ENCODE data around the gene LINGO1. TPM values are rescaled to one million over a fixed set of nuclear protein-coding genes. Genes with fewer than 3 reads are reported as not detected.

Gene LINGO1
- total and polyA plus RNA-seq, 9 of the 15 experiments (the other 6 are each of a cell fraction or from before 2014, with no cell fraction given): 0.07 to 15.3 (median 2.1) TPM

GRCh38 chr15:77599899-77600298 lies 32.8 kb downstream of the LINGO1 start (continued):
- TF ChIP-seq NKRF (IDR thresholded peaks at IDR 0.05; ENCODE audit: borderline replicate concordance) (no peak), CCAR2 (IDR thresholded peaks at IDR 0.05; ENCODE audit: low read depth, low read length) (no peak), ZNF77 (CRISPR knock-in tag; IDR thresholded peaks at IDR 0.05) (no peak), SRSF7 (optimal IDR thresholded peaks at IDR 0.05; ENCODE audit: low read depth, low read length) (no peak), SMARCB1 (IDR thresholded peaks at IDR 0.05; ENCODE audit: insufficient read length, low read depth) (no peak), TARDBP (IDR thresholded peaks at IDR 0.05) (no peak), CBFA2T3 (IDR thresholded peaks at IDR 0.05) (no peak), DMBX1 (CRISPR knock-in tag; IDR thresholded peaks at IDR 0.05; ENCODE audit: borderline replicate concordance) (no peak), NEUROD1 (IDR thresholded peaks at IDR 0.05; ENCODE audit: borderline replicate concordance, low read depth, low read length, partially characterized antibody) (peak; percentile 21), RAD21 (CRISPR knock-in tag; conservative IDR thresholded peaks at IDR 0.05 in 1 of 2, IDR thresholded peaks at IDR 0.05 in 1 of 2) (no peak), FOXP4 (CRISPR knock-in tag; IDR thresholded peaks at IDR 0.05; ENCODE audit: borderline replicate concordance) (no peak), TEAD2 (tag; IDR thresholded peaks at IDR 0.05) (no peak), MAX (CRISPR knock-in tag; IDR thresholded peaks at IDR 0.05) (no peak)
